NOMO-1 treated with DMSO at 0.1 percent for 48 hours (cell line): ENCODE measurements around the gene SPAG6.

ENCODE experiments used
- DNase-seq: peaks from one replicate; lab custom pipeline; 2025; ENCODE audit not compliant: unreplicated experiment; lab: John Stamatoyannopoulos, UW

SPAG6 gene

GRCh38 chr10:22458272-22459038 lies 113.2 kb downstream of the SPAG6 start:
- DNase-seq = no peak

- no peak for DNase-seq
Measured at GRCh38 chr10:22459496-22459895, 114.2 kb downstream of the SPAG6 start.

DNA sequence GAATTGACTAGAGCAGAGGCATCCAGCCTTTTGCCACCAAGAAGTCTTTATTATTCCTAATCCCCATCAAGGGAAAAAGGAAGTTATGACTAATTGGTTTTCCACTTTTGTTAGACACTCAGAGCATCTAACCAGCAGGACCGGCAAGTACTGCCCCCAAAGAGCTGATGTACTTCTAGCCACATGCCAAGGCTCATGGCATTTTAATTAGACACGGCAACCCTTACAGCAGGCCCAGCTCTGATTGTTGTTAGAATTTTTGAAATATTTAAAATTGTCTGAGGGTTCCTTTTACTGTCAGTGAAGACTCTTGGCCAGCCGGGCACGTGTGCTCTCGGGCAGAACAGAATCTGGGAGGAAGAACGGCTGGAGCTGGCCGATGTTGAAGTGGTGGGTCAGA lies 114.8 kb downstream of the SPAG6 start:
- no peak for DNase-seq

DNA sequence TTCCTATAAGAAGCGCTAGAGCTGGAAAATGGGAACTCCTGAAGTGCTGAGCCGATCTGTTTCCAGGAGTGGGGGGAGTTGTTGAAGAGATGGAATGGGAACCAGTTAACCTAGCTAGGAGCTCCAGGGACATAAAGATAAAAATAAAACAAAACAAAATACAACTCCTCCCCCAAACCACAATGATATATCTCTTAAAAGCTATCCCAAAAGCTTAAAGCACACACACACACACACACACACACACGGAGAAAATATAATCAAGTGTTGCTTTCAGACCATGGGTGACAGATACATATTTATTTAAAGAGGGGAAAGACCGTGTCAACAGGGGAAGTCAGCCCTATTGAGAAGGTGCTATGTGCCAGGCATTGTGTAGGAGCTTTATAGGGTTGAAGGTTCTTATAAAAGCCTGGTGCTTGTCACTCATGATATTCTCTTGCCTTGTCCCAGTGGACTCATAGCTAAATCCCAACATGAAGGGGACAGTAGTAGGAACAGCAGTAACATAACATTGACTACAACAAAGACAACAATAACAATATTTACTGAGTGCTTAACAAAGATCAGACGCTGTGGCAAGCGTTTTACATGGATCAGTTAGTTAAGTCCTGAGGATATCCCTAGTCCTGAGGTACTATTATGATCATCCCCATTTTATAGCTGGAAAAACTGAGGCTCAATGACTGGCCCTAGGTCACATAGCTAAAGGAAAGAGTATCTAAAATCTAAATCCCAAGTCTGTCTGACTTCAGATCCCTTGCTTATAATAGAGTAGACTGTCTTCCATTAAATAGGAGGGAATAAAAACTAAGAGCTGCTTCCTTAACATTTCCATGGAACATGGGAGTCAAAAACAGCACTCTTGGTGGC lies 115.5 kb downstream of the SPAG6 start:
- no peak for DNase-seq

- no peak for DNase-seq
Measured at GRCh38 chr10:22461891-22462290, 116.6 kb downstream of the SPAG6 start.

GRCh38 chr10:22463255-22463654 lies 118.0 kb downstream of the SPAG6 start:
- no peak for DNase-seq

GRCh38 chr10:22464966-22465629 lies 119.8 kb downstream of the SPAG6 start:
- DNase-seq = no peak

DNA sequence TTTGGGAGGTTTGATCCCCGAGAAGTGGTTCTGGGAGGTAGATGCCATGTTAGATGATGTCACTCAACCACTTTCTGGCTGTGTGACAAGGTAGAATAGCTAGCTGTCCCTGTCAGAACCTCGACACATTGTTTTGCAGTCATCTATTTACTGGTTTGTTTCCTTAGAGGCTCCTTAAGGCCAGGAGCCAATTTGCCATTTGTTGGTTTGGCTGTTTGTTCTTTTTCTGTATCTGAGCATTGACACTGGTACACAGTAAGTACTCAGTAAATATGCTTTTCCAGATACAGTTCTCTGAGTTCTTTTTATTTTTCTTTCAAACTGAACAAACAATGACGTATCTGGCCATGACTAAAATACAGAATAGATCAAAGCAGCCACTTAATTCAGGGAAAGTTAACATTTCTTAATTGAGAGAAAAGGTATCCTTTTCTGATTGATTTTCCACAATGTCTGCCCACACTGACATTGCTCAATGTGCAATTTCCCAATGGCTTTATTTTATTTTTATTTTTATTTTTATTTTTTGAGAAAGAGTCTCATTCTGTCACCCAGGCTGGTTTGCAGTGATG lies 121.6 kb downstream of the SPAG6 start:
- no peak for DNase-seq
